ENCODE measurements around the gene TOR1AIP2.

The TOR1AIP2 gene

DNA sequence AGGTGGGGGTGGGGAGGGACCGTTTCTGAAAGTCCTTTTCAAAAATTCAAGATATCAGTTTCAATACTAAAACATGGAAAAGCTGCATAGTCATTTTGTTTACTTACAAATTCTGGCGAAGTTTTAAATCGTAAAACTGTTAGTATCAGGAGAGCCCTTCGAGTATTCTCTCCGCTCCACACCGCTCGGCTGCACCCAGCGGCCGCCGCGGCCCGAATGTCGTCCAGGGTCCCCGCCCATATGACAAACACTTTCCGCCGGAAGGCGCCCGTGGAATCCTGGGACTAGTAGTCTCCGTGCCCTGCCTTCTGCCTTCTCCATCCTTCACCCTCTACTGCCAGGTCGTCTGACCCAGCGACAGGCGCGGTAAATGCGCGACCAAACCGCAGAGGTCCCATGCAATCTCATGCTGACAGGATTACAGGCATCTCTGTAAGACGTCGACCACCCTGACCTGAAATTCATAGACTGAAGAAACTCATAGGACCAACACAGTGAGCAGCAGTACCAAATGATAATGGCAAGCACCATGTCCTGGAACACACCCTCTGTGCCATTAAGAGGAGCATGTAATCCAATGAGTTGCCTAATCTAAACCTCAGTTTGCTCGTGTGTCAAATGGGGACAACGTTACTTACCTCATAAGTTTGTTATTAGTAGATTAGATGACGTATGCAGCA, at the start of gene TOR1AIP2:
Gene TOR1AIP2 (minus strand): TSS at position 218 of the 680 bp plus-strand sequence. CDS start 25,138 bp downstream, outside the sequence.
- Mint-ChIP-seq H3K27me3 (no peaks in the 10 kb centered on the region), H3K9me3 (no peaks in the 10 kb centered on the region), H3K27ac (peak within 1 kb of the TSS; percentile 94 to 96), H3K4me3 (peak within 1 kb of the TSS; percentile 81 to 89), H3K4me1 (peaks cover 64% of the 10 kb centered on the region)
- DNase-seq (peak; percentile 82 to 89), ATAC-seq (peak; percentile 77)

DNA sequence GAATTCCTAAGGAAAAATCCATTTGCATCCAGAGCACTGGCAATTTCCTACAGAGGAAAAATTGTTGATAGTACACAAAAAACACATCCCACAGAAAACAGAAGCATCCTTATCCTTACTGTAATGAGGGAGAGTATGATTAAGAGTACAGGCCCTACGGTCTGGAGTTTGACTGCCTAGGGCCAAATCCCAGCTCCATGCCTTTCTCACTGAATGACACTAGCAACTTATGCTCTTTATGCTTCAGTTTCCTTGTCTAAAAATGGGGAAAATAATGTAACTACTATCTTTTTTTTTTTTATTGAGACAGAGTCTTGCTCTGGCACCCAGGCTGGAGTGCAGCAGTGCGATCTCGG, 49.2 kb upstream of the TOR1AIP2 start:
- no peaks in the 10 kb centered on the region for H3K9me3 Mint-ChIP-seq
- no peaks in the 10 kb centered on the region for H3K4me1 Mint-ChIP-seq
- H3K4me3 Mint-ChIP-seq = no peak overlapping the region
- no peak overlapping the region for H3K27ac Mint-ChIP-seq
- DNase-seq = no peak
- H3K27me3 Mint-ChIP-seq = no peaks in the 10 kb centered on the region
- no peak for ATAC-seq

DNA sequence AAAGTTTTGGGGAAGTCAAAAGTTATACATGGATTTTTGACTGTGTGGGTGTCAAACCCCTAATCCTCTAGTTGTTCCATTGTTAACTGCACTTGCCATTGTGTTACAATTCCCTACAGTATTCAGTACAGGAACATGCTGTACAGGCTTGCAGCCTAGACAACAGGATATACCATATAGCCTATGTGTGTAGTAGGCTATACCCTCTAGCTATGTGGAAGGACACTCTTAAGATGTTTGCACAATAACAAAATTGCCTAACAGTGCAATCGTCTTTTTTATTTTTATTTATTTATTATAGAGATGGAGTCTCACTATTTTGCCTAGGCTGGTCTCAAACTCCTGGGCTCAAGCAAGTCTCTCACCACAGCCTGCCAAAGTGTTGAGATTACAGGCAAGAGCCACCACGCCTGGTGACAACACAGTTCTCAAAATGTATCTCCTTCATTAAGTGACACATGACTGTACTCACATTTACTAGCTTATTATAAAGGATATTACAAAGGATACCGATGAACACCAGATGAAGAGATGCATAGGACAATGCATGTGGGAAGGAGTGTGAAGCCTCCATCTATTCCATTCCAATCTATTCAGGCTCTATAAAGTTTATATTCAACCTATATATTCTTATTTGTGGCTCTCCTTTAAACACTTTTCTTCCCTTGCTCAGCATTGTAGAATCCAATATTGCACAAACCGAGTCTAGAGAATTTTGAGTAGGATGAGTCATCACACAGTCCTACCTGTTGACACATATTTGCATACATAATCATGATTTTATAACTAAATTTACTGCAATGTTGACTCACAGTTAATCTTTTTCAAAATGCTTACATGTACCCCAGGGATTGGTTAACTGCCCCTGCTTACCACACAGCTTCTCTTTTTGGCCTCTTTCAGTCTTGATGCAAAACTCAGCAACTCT, 48.6 kb upstream of the TOR1AIP2 start:
- no peak overlapping the region for H3K4me3 Mint-ChIP-seq
- no peaks in the 10 kb centered on the region for H3K27me3 Mint-ChIP-seq
- no peak overlapping the region for H3K27ac Mint-ChIP-seq
- no peaks in the 10 kb centered on the region for H3K4me1 Mint-ChIP-seq
- ATAC-seq = no peak
- DNase-seq = no peak
- no peaks in the 10 kb centered on the region for H3K9me3 Mint-ChIP-seq

DNA sequence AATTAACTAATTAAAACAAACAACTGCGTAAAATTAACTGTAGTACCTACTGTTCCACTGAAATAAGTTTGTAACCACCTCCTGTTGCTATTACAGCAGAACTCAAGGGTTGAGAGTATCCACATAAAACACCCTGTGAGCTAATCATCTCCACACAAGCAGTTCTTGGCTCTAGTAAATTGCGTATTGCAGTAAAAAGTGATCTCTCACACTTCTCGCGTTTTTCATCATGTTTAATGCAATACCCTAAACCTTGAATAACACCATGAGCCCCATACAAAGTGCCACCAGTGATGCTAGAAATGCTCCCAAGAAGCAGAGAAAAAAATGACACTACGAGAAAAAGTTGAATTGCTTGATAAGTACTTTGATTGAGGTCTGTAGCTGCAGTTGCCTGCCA, 47.7 kb upstream of the TOR1AIP2 start:
- no peak for ATAC-seq
- Mint-ChIP-seq H3K4me1 (no peaks in the 10 kb centered on the region), H3K27me3 (no peaks in the 10 kb centered on the region), H3K4me3 (no peak overlapping the region), H3K9me3 (no peaks in the 10 kb centered on the region), H3K27ac (no peak overlapping the region)
- DNase-seq = no peak

DNA sequence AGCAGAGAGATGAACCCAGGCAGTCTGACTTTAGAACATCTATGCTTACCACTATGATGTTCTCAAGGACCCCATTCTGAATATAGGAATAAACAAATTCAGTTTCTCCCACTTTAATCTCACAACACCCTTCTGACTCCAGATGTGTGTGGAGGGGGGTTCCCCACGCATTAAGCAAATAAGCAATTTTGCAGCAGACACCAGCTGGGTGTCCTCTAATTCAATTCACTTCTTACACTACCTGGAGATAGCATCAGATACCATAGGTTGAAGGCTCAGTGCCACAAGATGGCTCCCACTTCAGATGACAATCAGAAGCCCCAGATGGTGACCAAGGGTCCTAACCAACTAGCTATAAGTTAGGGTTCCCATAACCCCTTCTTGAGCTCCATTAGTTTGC, 46.7 kb upstream of the TOR1AIP2 start:
- Mint-ChIP-seq H3K9me3 (no peaks in the 10 kb centered on the region), H3K27ac (no peak overlapping the region), H3K4me1 (no peaks in the 10 kb centered on the region), H3K27me3 (no peaks in the 10 kb centered on the region), H3K4me3 (no peak overlapping the region)
- ATAC-seq = no peak
- no peak for DNase-seq

DNA sequence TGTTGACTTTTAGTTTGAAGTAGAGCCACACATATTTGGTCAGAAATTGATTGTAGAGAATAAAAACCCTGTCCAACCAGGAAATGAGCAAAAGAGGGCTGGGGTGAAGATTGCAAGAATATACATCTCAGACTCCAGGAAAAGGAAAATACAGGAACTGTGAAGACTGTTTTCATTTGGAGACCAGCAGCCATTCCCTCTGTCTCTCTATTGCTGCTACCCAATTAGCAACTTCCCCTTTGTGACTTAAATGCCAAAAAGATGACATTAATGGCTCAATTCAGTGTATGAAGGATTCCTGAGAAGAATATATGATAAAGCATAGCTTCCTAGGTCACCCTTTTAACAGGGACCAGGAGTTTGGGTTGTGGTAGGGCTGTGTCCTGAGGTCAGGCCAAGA, 45.4 kb upstream of the TOR1AIP2 start:
- Mint-ChIP-seq H3K4me3 (no peak overlapping the region), H3K27ac (no peak overlapping the region), H3K27me3 (no peaks in the 10 kb centered on the region), H3K9me3 (no peaks in the 10 kb centered on the region), H3K4me1 (peaks cover 6% of the 10 kb centered on the region)
- ATAC-seq = no peak
- no peak for DNase-seq

DNA sequence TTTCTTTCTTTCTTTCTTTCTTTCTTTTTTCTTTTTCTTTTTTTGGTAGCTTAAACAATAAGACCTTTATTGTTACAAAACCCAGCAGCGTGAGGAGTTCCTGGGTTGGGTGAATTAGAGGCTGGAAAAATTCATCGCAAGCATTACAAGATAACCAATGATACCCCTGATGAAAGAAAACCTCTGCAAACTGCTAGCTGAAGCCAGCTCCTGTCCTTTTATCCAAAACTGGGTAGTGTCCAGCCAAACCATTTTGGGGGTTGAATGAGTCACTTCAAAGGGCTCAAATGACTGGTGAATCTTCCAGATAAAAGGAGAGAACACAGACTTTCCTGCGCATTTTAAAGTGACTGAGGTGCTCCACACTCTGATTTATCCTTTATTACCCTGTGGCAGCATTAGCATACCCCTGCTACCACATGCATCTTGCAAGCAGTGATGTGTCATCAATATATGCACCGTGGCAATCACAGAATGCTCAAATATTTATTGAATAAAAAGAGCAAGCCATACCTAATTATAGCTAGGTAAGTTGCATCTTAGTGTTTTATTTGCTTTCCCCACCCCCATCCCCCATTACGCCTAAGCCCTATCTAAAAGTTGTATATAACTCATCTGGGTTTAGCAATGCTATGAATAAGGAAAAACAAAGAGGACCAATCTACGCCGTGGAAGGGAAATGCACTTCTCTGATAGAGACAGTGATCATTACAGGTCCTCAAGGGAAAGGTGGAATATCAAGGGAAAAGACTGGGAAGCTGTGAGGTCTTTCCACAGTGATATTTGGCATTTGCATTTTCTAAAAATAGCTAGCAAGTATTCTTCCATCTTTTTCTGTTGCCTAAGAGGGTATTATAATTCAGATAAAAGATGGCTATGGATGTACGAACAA, 44.6 kb upstream of the TOR1AIP2 start:
- ATAC-seq (no peak), DNase-seq (no peak)
- no peaks in the 10 kb centered on the region for H3K27me3 Mint-ChIP-seq
- H3K9me3 Mint-ChIP-seq = no peaks in the 10 kb centered on the region
- H3K4me1 Mint-ChIP-seq = peaks cover 14% of the 10 kb centered on the region
- H3K27ac Mint-ChIP-seq = no peak overlapping the region
- H3K4me3 Mint-ChIP-seq = no peak overlapping the region

DNA sequence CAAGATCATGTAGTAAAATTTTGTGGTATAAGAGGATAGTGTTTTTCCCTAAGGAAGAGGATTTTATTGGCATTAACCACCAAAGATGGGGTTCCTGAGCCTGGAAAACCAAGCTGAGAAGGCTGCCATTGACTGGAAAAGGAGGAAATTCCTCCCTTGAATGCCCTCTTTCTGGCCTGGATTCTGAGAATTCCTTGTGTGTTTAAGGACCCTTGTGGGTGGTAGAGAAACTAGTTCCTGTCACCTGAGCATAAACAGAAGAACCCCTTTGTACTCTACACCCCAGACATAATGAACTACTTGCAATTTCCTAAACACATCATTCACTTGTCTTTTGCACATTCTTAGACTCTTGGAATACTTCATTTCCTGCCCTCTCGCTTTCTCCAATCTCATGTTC, 43.9 kb upstream of the TOR1AIP2 start:
- H3K4me3 Mint-ChIP-seq = no peak overlapping the region
- H3K4me1 Mint-ChIP-seq = peaks cover 15% of the 10 kb centered on the region
- H3K9me3 Mint-ChIP-seq = no peaks in the 10 kb centered on the region
- no peak overlapping the region for H3K27ac Mint-ChIP-seq
- DNase-seq (no peak), ATAC-seq (no peak)
- no peaks in the 10 kb centered on the region for H3K27me3 Mint-ChIP-seq

DNA sequence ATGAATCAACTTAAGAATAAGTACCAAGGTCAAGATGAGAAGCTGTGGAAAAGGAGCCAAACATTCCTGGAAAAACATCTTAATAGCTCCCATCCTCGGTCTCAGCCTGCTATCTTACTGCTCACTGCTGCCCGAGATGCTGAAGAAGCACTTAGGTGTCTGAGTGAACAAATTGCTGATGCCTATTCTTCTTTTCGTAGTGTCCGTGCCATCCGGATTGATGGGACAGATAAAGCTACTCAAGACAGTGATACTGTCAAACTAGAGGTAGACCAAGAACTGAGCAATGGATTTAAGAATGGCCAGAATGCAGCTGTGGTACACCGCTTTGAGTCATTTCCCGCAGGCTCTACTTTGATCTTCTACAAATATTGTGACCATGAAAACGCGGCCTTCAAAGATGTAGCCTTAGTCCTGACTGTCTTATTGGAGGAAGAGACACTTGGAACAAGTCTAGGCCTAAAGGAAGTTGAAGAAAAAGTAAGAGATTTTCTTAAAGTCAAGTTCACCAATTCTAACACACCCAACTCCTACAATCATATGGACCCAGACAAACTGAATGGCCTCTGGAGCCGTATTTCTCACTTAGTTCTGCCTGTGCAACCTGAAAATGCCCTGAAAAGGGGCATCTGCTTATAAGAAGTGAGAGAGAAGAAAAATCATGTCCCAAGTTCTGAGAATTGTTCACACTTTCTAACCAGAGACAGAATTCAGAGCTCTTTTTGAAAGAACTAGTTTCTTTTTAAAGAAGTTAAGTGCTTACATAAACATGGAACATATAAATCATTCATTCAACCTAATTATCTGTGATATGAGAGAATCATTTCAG, 40.2 kb upstream of the TOR1AIP2 start:
- ATAC-seq (peak; percentile 62), DNase-seq (no peak)
- Mint-ChIP-seq H3K4me3 (no peak overlapping the region), H3K4me1 (peaks cover 15% of the 10 kb centered on the region), H3K27ac (peak overlapping the region; percentile 52 to 71), H3K9me3 (no peaks in the 10 kb centered on the region), H3K27me3 (no peaks in the 10 kb centered on the region)

DNA sequence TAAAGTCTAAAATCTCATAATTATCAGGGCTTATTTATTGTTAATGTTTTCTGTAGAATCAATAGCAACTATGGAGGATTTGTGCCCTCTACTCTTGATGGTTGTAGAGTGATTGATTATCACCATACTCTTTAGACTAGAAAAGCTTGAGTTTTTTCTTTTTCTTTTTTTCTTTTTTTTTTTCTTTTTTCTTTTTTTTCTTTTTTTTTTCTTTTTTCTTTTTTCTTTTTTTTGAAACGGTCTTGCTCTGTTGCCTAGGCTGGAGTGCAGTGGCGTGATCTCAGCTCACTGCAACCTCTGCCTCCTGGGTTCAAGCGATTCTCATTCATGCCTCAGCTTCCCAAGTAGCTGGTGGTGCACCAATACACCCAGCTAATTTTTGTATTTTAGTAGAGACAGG, 34.2 kb upstream of the TOR1AIP2 start:
- Mint-ChIP-seq H3K4me3 (no peak overlapping the region), H3K27me3 (no peaks in the 10 kb centered on the region), H3K9me3 (no peaks in the 10 kb centered on the region), H3K27ac (no peak overlapping the region), H3K4me1 (peaks cover 6% of the 10 kb centered on the region)
- ATAC-seq (no peak), DNase-seq (no peak)

DNA sequence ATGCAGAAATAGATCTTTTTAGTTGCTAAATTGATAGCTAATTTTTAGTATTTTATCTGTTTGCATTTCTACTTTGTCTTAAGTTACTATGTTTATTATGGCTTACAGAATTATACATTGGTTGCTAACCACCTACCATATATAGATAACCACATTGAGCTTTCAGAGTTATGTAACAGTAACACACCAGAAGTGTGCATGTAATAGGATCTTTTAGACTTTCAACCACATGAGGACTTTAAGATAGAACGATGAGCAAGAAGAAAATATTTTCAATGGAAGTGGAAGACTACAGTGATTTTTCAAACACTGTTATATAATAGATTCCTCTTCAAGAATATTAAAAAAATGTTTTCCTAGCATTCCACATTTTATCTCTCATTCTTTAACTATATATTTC, 33.3 kb upstream of the TOR1AIP2 start:
- DNase-seq (no peak), ATAC-seq (no peak)
- no peak overlapping the region for H3K27ac Mint-ChIP-seq
- H3K27me3 Mint-ChIP-seq = no peaks in the 10 kb centered on the region
- H3K4me3 Mint-ChIP-seq = no peak overlapping the region
- H3K9me3 Mint-ChIP-seq = no peaks in the 10 kb centered on the region
- H3K4me1 Mint-ChIP-seq = peaks cover 6% of the 10 kb centered on the region

DNA sequence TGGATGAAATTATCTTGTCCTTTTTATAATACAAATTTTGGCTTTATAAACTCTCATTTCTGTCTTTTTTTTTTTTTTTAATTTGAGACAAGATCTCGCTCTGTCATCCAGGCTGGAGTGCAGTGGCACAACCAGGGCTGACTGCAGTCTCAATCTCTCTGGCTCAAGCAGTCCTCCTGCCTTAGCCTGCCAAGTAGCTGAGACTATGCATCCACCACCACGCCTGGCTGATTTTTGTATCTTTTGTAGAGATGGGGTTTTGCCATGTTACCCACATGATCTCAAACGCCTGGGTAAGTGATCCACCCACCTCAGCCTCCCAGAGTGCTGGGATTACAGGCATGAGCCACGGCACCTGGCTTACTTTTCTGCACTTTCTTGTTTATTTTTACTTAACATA, 12.0 kb upstream of the TOR1AIP2 start:
- ATAC-seq (no peak), DNase-seq (no peak)
- no peaks in the 10 kb centered on the region for H3K27me3 Mint-ChIP-seq
- H3K27ac Mint-ChIP-seq = no peak overlapping the region
- no peaks in the 10 kb centered on the region for H3K9me3 Mint-ChIP-seq
- H3K4me3 Mint-ChIP-seq = no peak overlapping the region
- peaks cover 17% of the 10 kb centered on the region for H3K4me1 Mint-ChIP-seq

DNA sequence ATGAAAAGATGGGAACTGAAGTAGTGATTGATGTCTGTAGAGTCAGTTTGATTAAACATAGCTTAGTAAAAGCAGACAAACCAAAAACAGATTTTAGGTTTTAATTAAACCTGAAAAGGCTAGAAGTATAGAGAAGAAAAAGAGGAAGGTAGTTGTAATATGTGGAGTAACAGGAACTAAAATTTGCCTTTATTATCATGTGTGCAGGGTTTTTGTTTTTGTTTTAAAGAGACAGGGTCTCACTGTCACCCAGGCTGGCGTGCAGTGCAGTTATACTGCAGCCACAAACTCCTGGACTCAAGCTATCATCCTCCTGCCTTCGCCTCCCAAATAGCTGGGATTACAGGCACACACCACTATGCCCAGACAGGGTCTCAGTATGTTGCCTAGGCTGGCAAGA, 10.5 kb upstream of the TOR1AIP2 start:
- DNase-seq = no peak
- Mint-ChIP-seq H3K4me3 (peak overlapping the region in 1 of 2 donors; percentile 28), H3K9me3 (no peaks in the 10 kb centered on the region), H3K27me3 (no peaks in the 10 kb centered on the region), H3K4me1 (peaks cover 27% of the 10 kb centered on the region), H3K27ac (peak overlapping the region in 1 of 2 donors; percentile 73)
- ATAC-seq = no peak

DNA sequence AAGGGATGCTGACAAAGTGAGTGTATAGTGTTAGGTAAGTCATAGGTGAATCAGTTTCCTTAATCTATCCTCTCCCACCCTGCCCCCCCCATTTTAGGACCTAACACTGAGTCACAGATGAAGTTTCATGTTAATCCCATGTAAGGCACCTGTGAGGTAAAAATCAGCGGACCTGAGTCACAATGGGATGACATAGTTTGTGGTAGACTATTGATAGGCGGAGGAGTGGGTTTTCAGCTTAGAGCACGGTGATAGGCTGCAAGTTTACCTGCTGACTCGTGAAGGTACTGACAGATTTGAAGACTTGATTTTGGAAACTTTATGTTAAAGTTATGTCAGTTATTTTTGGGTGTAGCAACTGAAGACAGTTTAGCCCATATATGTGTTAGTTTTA, 6.1 kb upstream of the TOR1AIP2 start:
- Mint-ChIP-seq H3K27me3 (no peaks in the 10 kb centered on the region), H3K27ac (peak overlapping the region; percentile 99 to 100), H3K4me3 (peak overlapping the region; percentile 96 to 99), H3K4me1 (peaks cover 51% of the 10 kb centered on the region), H3K9me3 (no peaks in the 10 kb centered on the region)
- ATAC-seq (peak; percentile 70), DNase-seq (peak; percentile 55 to 78)

All from stimulated activated naive CD8-positive, alpha-beta T cell treated with anti-CD3 and anti-CD28 coated beads, Interleukin-15, amount 100 ng/mL, for 72 hours (primary cell).